ENCODE data around the gene MMP2. TPM values are rescaled to one million over a fixed set of nuclear protein-coding genes. Genes with fewer than 3 reads are reported as not detected.

MMP2 gene
- polyA plus RNA-seq, 4 donors = 246 to 807 (median 322) TPM

- peak in 1 of 4 donors; percentile 56 for DNase-seq (ENCODE audit: low read depth in 4 of 4, low spot score in 3 of 4)
These were observed 30.2 kb downstream of the MMP2 start, which contains the start of gene LPCAT2 for GRCh38 chr16:55508941-55509931. Gene LPCAT2 (plus strand): TSS chr16:55509072. CDS start chr16:55509182, 110 bp downstream.

- DNase-seq (ENCODE audit: low read depth in 4 of 4, low spot score in 3 of 4) = no peak
These were observed 31.3 kb downstream of the MMP2 start for GRCh38 chr16:55510185-55510805.

GRCh38 chr16:55512941-55513340, 33.9 kb downstream of the MMP2 start:
- no peak for DNase-seq (ENCODE audit: low read depth in 4 of 4, low spot score in 3 of 4)

GRCh38 chr16:55513616-55514015, 34.6 kb downstream of the MMP2 start:
- DNase-seq (ENCODE audit: low read depth in 4 of 4, low spot score in 3 of 4) = no peak

GRCh38 chr16:55515111-55515510, 36.1 kb downstream of the MMP2 start:
- DNase-seq (ENCODE audit: low read depth in 4 of 4, low spot score in 3 of 4) = no peak

GRCh38 chr16:55521792-55522191, 42.8 kb downstream of the MMP2 start:
- no peak for DNase-seq (ENCODE audit: low read depth in 4 of 4, low spot score in 3 of 4)

GRCh38 chr16:55526441-55526840, 47.4 kb downstream of the MMP2 start:
- no peak for DNase-seq (ENCODE audit: low read depth in 4 of 4, low spot score in 3 of 4)

- no peak for DNase-seq (ENCODE audit: low read depth in 4 of 4, low spot score in 3 of 4)
These were observed 48.9 kb downstream of the MMP2 start for GRCh38 chr16:55527885-55528284.

GRCh38 chr16:55529018-55529417, 50.0 kb downstream of the MMP2 start:
- DNase-seq (ENCODE audit: low read depth in 4 of 4, low spot score in 3 of 4) = no peak

- no peak for DNase-seq (ENCODE audit: low read depth in 4 of 4, low spot score in 3 of 4)
These were observed 51.4 kb downstream of the MMP2 start for GRCh38 chr16:55530316-55530856.

GRCh38 chr16:55532227-55532626, 53.2 kb downstream of the MMP2 start:
- no peak for DNase-seq (ENCODE audit: low read depth in 4 of 4, low spot score in 3 of 4)

- no peak for DNase-seq (ENCODE audit: low read depth in 4 of 4, low spot score in 3 of 4)
These were observed 55.8 kb downstream of the MMP2 start for GRCh38 chr16:55534756-55535155.

GRCh38 chr16:55539049-55539448, 60.1 kb downstream of the MMP2 start:
- no peak for DNase-seq (ENCODE audit: low read depth in 4 of 4, low spot score in 3 of 4)

GRCh38 chr16:55539488-55539887, 60.5 kb downstream of the MMP2 start:
- DNase-seq (ENCODE audit: low read depth in 4 of 4, low spot score in 3 of 4) = no peak

GRCh38 chr16:55540221-55540620, 61.2 kb downstream of the MMP2 start:
- no peak for DNase-seq (ENCODE audit: low read depth in 4 of 4, low spot score in 3 of 4)

- DNase-seq (ENCODE audit: low read depth in 4 of 4, low spot score in 3 of 4) = no peak
These were observed 63.6 kb downstream of the MMP2 start for GRCh38 chr16:55542459-55543082.

- no peak for DNase-seq (ENCODE audit: low read depth in 4 of 4, low spot score in 3 of 4)
These were observed 64.5 kb downstream of the MMP2 start for GRCh38 chr16:55543472-55543871.

GRCh38 chr16:55552621-55553020, 73.6 kb downstream of the MMP2 start:
- DNase-seq (ENCODE audit: low read depth in 4 of 4, low spot score in 3 of 4) = no peak

GRCh38 chr16:55555436-55555835, 76.4 kb downstream of the MMP2 start:
- no peak for DNase-seq (ENCODE audit: low read depth in 4 of 4, low spot score in 3 of 4)
